ENCODE data around the gene PODN.

GRCh38 chr1:53016705-53017104, 45.3 kb upstream of the PODN start:
- no peak for TF ChIP-seq CTCF (IDR thresholded peaks at IDR 0.05)
- TF ChIP-seq EP300 (IDR thresholded peaks at IDR 0.05), result no peak

All from stomach (tissue), 4 donors.